GM10248 (cell line): ENCODE data around the gene EPHB1.
"Not testable (repeated sequence)": the region's sequence is repeated elsewhere in the genome, so short reads cannot be mapped to it uniquely, and the experiment has no call there.

ENCODE experiments used
- CTCF ChIA-PET: fragments of 300-600 bp; sonication (Branson Sonifier 250); formaldehyde crosslinking; extraction: SDS; loops from one replicate; lab custom pipeline; 2021; ENCODE audit warnings: antibody characterized with exemption; lab: Yijun Ruan, JAX
- POLR2A ChIA-PET: fragments of 350-650 bp; sonication (Branson Sonifier 250); formaldehyde crosslinking; extraction: SDS; loops from one replicate; lab custom pipeline; 2020; ENCODE audit warnings: antibody characterized with exemption; lab: Yijun Ruan, JAX
- DNase-seq: peaks from one replicate; pipeline ENCODE4 v3.0.0; 2012; ENCODE audit errors: extremely low spot score
- CTCF ChIP-seq: IDR thresholded peaks from 2 replicates; pipeline ENCODE4 v1.5.1; 2012; ENCODE audit warnings: mild to moderate bottlenecking, low read depth; ENCODE audit errors: extremely low read depth, missing control alignments, control extremely low read depth

Gene EPHB1

GRCh38 chr3:135055449-135055848, 260.4 kb downstream of the EPHB1 start:
- no peak for TF ChIP-seq CTCF
- ChIA-PET POLR2A (no interaction called here), CTCF (no interaction called here)
- DNase-seq: no peak

GRCh38 chr3:135056084-135056730, 261.1 kb downstream of the EPHB1 start:
- POLR2A ChIA-PET: no interaction called here
- CTCF ChIA-PET: no interaction called here
- DNase-seq: no peak
- TF ChIP-seq CTCF: no peak

- no peak for DNase-seq
- CTCF ChIA-PET: no interaction called here
These were observed 261.8 kb downstream of the EPHB1 start for GRCh38 chr3:135056733-135057310.

GRCh38 chr3:135057996-135058395, 262.9 kb downstream of the EPHB1 start:
- CTCF ChIA-PET: no interaction called here
- DNase-seq: no peak
- POLR2A ChIA-PET: no interaction called here
- no peak for TF ChIP-seq CTCF

More at GRCh38 chr3:135056733-135057310, 261.8 kb downstream of the EPHB1 start:
- TF ChIP-seq CTCF: no peak
- POLR2A ChIA-PET: no interaction called here

- ChIA-PET CTCF (no interaction called here), POLR2A (no interaction called here)
- TF ChIP-seq CTCF: no peak
- DNase-seq: no peak
These were observed 264.5 kb downstream of the EPHB1 start for GRCh38 chr3:135059580-135059979.

- CTCF ChIA-PET: interaction anchor here (1.3 kb wide), 1 partner anchor 17 kb away, joined by 3 read pairs; no protein-coding TSS in a partner anchor
- POLR2A ChIA-PET, DNase-seq: not testable (repeated sequence)
These were observed 272.0 kb downstream of the EPHB1 start for GRCh38 chr3:135066844-135067727.

GRCh38 chr3:135068011-135068410, 273.0 kb downstream of the EPHB1 start:
- no peak for DNase-seq
- ChIA-PET CTCF (no interaction called here), POLR2A (no interaction called here)
- TF ChIP-seq CTCF: no peak
